Renal cortex interstitium (tissue), 11 donors: ENCODE measurements around the gene USP20. TPM values are rescaled to one million over a fixed set of nuclear protein-coding genes. Genes with fewer than 3 reads are reported as not detected.

Experiments used
- DNase-seq, 11 donors: peaks; one replicate each; pipeline ENCODE4 v3.0.0-alpha.2; 2013; ENCODE audit warnings: low read depth in 9 of 11, low spot score in 4 of 11; ENCODE audit errors: extremely low read depth in 1 of 11
- polyA plus RNA-seq, 3 donors: library from polyadenylated mRNA; unstranded; fragments of 120-200 nt; gene quantifications; one replicate each; pipeline ENCODE4 v1.2.1, GENCODE V29; 2013; ENCODE audit not compliant: insufficient read length in 3 of 3

Gene USP20
- polyA plus RNA-seq, 3 donors: 17.1 to 25.9 (median 21.8) TPM

- no peak for DNase-seq
Observed at GRCh38 chr9:129899620-129900019, 64.4 kb downstream of the USP20 start.

DNA sequence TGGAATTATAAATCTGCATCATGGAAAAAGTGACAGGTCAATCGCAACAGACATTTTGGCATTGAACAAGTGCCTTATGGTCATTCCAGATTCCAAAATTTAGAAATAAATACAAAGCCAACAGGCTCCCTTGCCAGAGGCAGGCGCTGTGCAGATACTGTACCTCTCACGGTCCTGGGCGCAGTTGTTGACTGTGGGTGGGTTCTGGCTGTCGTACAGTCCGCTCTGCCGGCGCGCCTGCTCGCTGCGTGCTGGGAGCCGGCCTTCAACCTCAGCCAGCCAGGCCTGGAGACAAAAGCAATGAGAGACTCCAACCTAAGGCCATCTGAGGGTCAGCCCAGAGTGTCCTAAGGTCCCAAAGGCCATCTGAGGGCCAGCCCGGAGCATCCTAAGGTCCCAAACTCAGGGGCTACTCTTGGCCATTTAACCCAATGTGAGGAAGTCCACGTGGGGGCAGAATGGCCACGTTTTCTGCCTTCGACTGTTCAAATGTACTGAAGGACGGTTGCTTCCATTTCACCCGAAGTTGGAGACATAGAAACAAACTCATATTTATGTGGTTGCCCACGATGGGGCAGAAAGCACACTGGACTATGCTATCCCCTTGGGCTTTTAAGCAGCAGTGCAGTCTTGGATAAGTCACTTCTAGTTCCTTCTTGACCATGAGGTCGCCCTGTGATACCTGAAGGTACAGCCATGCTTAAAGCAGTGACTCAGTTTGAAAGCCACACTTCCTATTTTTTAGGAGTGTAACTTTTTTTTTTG is 65.2 kb downstream of the USP20 start:
- no peak for DNase-seq

DNA sequence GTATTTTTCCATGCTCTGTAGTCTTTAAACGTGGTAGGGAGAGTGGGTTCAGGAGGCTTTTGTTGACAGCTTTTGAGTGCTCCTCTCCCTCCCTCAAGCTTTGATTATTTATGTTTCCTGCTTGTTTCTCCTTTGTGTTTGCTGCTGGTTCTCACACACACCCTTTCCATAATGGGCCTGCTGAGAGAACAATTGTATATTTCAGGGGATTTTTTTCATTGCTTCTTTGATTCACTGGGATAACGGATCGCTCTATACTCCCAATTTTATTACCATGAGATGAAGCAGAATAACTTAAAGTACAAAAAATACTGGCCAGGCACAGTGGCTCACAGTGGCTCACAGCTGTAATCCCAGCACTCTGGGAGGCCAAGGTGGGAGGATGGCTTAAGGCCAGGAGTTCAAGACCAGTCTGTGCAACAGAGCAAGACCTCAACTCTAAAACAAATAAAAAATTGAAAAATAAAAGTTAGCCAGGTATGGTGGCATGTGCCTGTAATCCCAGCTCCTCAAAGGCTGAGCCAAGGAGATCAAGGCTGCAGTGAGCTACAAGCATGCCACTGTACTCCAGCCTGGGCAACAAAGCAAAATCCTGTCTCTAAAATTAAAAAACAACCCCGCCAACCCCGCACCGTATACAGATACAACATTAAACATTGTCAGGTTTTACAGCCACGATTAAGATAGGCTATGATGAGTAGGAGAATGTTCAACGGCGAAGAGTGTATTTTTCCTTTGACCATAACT is 66.9 kb downstream of the USP20 start:
- DNase-seq: no peak

DNA sequence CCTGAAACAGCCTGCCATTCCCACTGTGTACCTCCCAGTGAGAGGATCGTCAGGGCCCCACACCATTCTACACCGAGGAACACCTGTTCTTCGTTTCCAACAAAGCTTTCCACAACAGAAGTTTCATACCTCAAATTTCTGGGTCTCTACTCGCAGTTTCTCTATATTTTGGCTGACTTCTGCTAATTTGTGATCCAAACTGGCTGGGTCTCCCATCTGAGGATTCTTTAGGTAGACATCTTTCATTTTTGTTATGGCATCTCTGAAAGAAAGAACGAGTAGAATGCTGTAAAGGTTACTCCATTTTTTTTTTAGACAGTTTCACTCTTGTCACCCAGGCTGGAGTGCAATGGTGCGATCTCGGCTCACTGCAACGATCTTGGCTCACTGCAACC is 67.5 kb downstream of the USP20 start:
- DNase-seq: no peak

GRCh38 chr9:129904734-129905133 is 69.5 kb downstream of the USP20 start:
- DNase-seq: no peak

GRCh38 chr9:129906298-129906697 is 71.0 kb downstream of the USP20 start:
- no peak for DNase-seq

DNA sequence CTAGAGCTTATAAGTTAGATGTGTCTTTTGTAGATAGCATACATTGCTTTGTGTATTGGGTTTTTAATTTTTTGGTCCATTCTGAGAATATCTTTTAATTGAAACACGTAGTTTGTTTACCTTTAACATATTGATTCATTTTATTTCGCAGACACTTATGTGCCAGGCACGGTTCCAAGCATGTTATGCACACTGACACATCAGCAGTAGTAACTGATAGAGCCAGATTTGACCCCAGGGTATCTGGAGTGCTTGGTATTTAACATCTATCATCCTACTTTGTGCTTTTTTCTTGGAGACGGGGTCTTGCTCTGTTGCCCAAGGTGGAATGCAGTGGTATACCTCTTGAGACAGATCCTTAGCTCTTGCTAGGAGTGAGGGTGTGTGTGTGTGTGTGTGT is 71.9 kb downstream of the USP20 start:
- DNase-seq: no peak

DNA sequence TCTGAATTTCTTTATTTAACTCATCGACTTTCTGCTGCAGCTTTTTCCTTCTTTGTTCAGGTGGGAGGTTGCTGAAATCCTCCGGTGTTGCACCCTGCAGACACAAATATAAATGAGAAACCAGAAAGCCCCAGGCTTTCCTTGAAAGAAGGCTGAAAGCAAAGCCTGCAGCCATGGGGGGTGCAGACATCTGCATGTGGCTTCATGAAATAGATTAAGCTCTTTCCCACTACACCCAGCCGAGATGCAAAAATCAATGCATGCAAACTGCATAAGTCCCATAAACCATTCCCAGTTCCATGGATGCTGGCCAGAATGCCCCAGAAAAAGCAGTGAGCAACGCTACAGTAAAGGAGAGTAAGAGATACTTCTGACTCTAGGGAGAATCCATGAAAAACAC is 73.6 kb downstream of the USP20 start:
- DNase-seq: no peak

- DNase-seq: no peak
Observed at GRCh38 chr9:129909851-129910250, 74.6 kb downstream of the USP20 start.

DNA sequence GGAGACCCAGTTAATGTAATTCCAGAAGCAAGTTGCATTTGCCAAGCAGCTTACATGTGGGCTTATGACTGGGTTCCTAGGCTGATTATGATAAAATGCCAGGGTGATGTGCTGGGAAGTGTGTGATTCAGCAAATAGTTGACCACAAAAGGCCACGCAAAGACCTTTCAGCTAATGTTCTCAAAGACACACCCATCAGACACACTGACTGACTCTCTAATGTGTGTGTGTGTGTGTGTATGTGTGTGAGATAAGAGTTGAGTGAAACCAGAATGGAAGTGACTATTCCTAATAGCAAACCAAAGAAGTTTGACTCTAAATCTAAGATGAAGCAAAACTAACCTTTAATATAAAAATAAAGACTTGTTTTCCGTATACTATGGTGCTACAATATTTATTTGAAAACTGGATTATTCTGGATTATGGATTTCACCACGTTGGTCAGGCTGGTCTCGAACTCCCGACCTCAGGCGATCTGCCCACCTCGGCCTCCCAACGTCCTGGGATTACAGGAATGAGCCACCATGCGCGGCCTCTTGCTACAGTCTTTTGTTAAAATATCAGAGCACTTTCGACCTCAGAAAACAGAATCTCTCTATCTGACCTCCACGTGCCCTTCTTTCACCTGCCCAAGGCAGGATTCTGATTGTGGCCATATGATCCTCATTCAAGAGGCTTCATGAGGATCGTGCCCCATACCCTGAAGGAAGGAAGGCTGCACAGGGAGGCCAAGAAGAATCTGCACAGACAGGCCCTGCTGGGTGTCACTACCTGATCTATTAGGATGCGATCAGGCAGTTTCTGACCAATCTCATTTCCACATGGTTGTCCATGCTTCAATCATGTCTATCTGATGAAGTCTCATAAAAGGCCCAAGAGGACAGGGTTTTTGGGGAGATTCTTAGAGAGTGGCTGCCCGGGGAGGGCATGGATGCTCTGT is 75.6 kb downstream of the USP20 start:
- DNase-seq: no peak

- DNase-seq: no peak
Observed at GRCh38 chr9:129914051-129914450, 78.8 kb downstream of the USP20 start.

GRCh38 chr9:129916707-129917106 is 81.4 kb downstream of the USP20 start:
- no peak for DNase-seq

GRCh38 chr9:129918296-129918950 is 83.2 kb downstream of the USP20 start:
- DNase-seq: no peak

GRCh38 chr9:129919277-129919676 is 84.0 kb downstream of the USP20 start:
- no peak for DNase-seq

GRCh38 chr9:129919841-129920240 is 84.6 kb downstream of the USP20 start:
- no peak for DNase-seq

DNA sequence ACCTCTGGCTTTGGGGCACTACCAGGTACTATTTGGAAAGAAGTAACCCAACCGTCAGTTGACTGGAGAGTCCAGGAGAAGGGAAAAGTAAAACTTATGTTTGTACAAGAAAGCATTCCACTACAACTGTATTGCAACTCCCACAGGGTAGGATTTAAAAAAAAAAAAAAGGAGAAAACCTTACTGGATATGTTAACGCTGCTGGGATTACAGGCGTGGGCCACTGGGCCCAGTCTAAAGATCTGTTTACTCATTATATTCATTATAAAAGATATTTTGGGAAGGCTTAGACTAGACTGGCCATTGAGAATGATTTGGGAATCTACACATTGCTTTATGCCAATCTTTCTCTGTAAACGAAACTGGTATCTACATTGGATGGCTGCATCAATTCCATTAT is 86.6 kb downstream of the USP20 start:
- no peak for DNase-seq

- DNase-seq: no peak
Observed at GRCh38 chr9:129923589-129923988, 88.3 kb downstream of the USP20 start.

GRCh38 chr9:129929496-129930125 is 94.4 kb downstream of the USP20 start:
- DNase-seq: no peak

DNA sequence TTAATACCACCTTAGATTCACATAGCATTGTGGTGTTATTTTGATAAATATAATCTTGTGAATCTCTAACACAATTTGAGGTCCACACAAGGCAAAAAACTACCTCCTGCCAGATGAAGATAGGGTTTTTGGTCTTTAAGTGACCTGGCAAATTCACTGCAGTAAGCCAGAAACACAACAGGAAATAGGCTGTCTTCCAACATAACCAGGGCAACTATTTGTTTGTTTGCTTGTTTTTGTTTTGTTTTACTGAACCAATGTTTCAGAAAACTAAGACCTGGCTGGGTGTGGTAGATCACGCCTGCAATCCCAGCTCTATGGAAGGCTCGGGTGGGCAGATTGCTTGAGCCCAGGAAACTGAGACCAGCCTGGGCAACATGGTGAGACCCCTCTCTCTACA is 95.5 kb downstream of the USP20 start:
- peak in 1 of 11 donors; percentile 29 for DNase-seq
